Measurements from ENCODE around the gene NFIC. TPM values are rescaled to one million over a fixed set of nuclear protein-coding genes. Genes with fewer than 3 reads are reported as not detected.

NFIC gene
- total RNA-seq, 4 donors from 2014 or later, result 76.2 to 183 (median 132) TPM

DNA sequence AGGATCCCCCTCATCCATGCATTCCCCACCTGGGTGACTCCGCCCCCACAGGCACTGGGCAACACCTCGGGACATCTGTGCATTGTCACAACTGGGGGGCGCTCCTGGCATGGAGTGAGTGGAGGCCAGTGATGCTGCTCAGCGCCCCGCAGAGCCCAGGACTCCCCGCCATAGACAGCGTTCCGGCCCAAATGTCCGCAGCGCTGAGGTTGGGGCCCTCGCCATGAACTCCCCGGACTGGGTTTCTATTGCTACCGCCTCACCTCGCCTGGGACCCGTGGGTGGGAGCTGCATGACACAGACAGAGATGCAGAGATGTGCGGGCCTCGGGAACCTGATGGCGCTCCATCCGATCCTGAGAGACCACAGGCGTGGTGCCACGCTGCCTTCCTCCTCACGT, 144.3 kb downstream of the NFIC start:
- peaks cover 8 to 10% of the 10 kb centered on the region in 2 donors for H3K4me1 ChIP-seq
- TF ChIP-seq, protein P1, sequence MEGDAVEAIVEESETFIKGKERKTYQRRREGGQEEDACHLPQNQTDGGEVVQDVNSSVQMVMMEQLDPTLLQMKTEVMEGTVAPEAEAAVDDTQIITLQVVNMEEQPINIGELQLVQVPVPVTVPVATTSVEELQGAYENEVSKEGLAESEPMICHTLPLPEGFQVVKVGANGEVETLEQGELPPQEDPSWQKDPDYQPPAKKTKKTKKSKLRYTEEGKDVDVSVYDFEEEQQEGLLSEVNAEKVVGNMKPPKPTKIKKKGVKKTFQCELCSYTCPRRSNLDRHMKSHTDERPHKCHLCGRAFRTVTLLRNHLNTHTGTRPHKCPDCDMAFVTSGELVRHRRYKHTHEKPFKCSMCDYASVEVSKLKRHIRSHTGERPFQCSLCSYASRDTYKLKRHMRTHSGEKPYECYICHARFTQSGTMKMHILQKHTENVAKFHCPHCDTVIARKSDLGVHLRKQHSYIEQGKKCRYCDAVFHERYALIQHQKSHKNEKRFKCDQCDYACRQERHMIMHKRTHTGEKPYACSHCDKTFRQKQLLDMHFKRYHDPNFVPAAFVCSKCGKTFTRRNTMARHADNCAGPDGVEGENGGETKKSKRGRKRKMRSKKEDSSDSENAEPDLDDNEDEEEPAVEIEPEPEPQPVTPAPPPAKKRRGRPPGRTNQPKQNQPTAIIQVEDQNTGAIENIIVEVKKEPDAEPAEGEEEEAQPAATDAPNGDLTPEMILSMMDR (IDR thresholded peaks at IDR 0.05), result no peak
- no peak for TF ChIP-seq POLR2A (IDR thresholded peaks at IDR 0.05)
- 86 to 91% methylated on average over 7 to 21 of the region's 22 CpGs for WGBS, 2 donors
- no peak for DNase-seq
- intact Hi-C loops (cut with DNase I), result no loop called here
- no peak overlapping the region for H3K27ac ChIP-seq
- no peaks in the 10 kb centered on the region for H3K9me3 ChIP-seq
- no peak overlapping the region for H3K4me3 ChIP-seq (replicated peaks in 1 of 3)
- no peaks in the 10 kb centered on the region for H3K36me3 ChIP-seq
- H3K27me3 ChIP-seq, result no peaks in the 10 kb centered on the region

DNA sequence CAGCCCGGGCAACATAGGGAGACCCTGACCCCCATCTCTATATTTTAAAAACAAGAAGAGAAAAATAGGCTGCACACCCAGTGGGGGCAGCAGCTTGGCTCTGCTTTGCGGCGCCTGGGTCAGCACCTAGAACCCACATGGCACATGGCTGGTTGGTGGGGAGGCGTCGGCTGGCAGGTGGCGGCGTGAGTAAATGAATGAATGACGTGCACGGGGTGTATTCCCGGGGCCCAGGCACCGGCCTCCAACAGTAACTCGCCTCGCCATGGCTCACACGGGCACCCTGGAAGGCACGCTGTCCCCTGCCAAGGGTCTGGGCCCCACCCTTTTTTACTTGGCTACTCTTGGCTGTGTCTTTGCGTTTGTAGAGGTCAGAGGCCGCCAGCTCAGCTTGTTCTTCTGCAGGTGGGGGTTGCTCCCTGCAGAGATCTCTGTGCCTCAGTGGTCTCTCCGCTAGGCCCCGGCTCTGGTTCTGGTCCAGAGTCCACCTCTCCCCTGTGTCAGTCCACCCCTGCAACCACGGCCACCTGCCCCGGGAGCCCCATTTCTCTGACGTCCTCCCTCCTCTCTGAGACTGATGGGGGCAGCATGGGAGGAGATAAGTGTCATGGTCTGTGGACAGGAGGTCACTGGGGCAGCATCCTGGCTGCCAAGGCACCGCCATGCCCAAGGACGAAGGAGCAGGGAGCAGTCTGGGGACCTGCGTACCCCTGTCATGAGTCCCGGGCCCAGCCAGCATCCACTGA, 145.3 kb downstream of the NFIC start:
- Histone ChIP-seq H3K36me3 (no peaks in the 10 kb centered on the region), H3K4me3 (replicated peaks in 1 of 3) (no peak overlapping the region), H3K4me1 (peaks cover 8 to 10% of the 10 kb centered on the region in 2 donors), H3K9me3 (no peaks in the 10 kb centered on the region), H3K27me3 (no peaks in the 10 kb centered on the region), H3K27ac (no peak overlapping the region)
- intact Hi-C loops (cut with DNase I), result no loop called here
- WGBS, 2 donors, result 83 to 91% methylated on average over 25 to 26 of the region's 26 CpGs
- DNase-seq, result no peak
- no peak for TF ChIP-seq POLR2A (IDR thresholded peaks at IDR 0.05)
- TF ChIP-seq, protein P1 (IDR thresholded peaks at IDR 0.05), result no peak

DNA sequence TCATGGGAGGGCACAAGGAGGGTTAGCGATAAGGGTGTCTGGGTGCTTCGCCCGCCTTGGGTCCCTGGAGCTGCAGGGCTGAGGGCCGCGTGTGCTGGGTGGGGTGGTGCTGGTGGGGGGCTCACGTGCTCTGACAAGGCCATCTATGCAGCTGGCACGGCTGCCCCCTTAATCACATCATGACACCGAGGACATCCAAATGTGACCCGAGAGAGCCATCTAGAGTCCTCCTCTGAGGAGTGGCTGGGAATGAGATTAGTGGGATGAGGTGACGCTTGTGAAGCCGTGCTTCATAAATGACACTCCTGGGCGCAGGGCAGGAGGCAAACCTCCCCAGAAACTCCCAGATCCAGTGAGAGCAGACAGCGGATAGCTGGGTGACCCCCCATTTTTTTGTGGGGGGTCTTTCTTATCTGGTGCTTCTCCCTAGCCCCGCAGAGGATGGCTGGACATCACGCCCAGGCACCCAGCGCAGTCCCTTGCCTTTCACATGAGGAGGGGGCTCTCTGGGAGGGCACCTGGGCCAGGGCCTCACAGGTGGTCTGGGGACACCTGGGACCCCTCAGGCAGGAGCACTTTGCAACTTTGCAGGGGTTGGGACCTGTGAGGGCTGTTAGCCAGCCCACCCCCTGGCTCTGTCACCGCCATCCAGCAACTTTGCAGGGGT, 146.3 kb downstream of the NFIC start:
- 87 to 89% methylated on average over 12 to 15 of the region's 17 CpGs for WGBS, 2 donors
- Histone ChIP-seq H3K4me3 (replicated peaks in 1 of 3) (no peak overlapping the region), H3K9me3 (no peaks in the 10 kb centered on the region), H3K4me1 (peaks cover 2 to 3% of the 10 kb centered on the region in 2 donors), H3K27ac (no peak overlapping the region), H3K27me3 (no peaks in the 10 kb centered on the region), H3K36me3 (no peaks in the 10 kb centered on the region)
- intact Hi-C loops (cut with DNase I), result no loop called here
- no peak for DNase-seq
- TF ChIP-seq POLR2A (IDR thresholded peaks at IDR 0.05), result no peak
- TF ChIP-seq, protein P1 (IDR thresholded peaks at IDR 0.05), result no peak

DNA sequence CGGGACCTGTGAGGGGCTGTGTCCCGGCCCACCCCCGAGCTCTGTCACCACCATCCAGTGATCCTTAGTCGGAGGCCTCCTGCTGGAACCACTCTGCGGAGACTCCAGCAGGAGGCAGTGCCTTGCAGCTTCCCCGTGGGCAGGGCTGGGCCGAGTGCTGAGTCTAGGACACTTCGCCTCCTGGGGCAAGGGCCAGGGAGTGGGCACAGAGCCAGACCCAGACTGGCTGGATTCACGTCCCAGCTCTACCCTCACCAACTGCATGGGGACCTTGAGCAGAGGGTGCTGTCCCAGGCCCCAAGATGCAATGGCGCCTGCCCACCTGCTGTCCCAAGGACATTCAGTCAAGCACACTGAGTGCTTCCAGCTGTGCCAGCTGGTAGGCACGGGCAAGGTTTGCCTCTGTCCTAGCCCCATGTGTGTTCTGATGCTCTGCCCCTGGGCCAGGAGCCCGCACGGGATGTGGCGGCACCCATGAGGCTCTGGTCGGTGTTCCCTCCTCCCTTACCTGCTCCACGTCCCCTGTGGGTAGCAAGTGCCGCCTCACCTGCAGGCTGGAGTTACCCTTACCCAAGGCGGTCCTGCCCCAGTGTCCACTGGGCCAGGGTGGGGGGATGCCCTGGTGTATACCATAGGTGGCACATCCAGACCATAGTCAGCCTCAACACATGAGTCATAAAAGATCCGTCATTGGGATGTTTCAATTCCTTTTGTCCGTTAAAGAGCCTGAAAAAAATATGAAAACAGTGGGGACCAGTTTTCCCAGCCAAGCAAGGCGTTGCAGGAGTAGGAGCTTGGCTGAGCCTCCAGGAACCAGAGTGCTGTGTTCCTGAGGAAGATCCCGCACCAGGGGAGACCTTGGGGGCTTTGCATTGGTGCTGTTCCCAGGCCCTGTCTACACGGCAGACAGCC, 147.1 kb downstream of the NFIC start:
- Histone ChIP-seq H3K27ac (no peak overlapping the region), H3K4me3 (replicated peaks in 1 of 3) (no peak overlapping the region), H3K9me3 (no peaks in the 10 kb centered on the region), H3K4me1 (peaks cover 0 to 3% of the 10 kb centered on the region in 2 donors), H3K27me3 (no peaks in the 10 kb centered on the region), H3K36me3 (no peaks in the 10 kb centered on the region)
- TF ChIP-seq, protein P1 (IDR thresholded peaks at IDR 0.05), result no peak
- no peak for TF ChIP-seq POLR2A (IDR thresholded peaks at IDR 0.05)
- peak; percentile 19 to 37 for DNase-seq
- WGBS, 2 donors, result 82 to 91% methylated on average over 16 to 21 of the region's 23 CpGs
- intact Hi-C loops (cut with DNase I), result no loop called here
